HepG2 (cell line): Measurements from ENCODE around the gene DMKN. TPM values are rescaled to one million over a fixed set of nuclear protein-coding genes. Genes with fewer than 3 reads are reported as not detected.

Source experiments
- ATAC-seq: fragments of 200-7000 bp; cut with Tn5 transposase; 3 replicates; pipeline ENCODE4 v1.9.1; 2020; ENCODE audit warnings: mild to moderate bottlenecking, moderate library complexity
- BruUV-seq: library from RNA; stranded (reverse); fragments of 400-500 nt; replicated peaks from 2 replicates; lab custom pipeline; 2021; lab: Mats Ljungman, UMichigan
- CTCF ChIA-PET: fragments of 300-600 bp; formaldehyde crosslinking; extraction: SDS; loops from one replicate; lab custom pipeline; 2021; ENCODE audit warnings: low total read pairs, inconsistent platforms, low intra/inter-chr PET ratio; lab: Yijun Ruan, JAX
- POLR2A ChIA-PET: fragments of 350-600 bp; sonication (Branson Sonifier 250); formaldehyde crosslinking; loops from one replicate; lab custom pipeline; 2020; ENCODE audit warnings: antibody characterized with exemption, inconsistent platforms; lab: Yijun Ruan, JAX
- DNase-seq: peaks from one replicate; pipeline ENCODE4 v3.0.0-alpha.2; 2015; ENCODE audit warnings: low spot score
- FAIRE-seq: peaks from 3 replicates; lab custom pipeline; 2011; peaks lifted over from hg19 to GRCh38; lab: Jason Lieb, UNC
- H2AFZ ChIP-seq: one replicate; pipeline ENCODE4 v1.6.1; 2011; ENCODE audit warnings: low read length, inconsistent platforms
- H3K27ac ChIP-seq: fragments of 300-600 bp; 3 replicates; pipeline ENCODE4 v1.8.0; 2011; ENCODE audit warnings: mixed run types, mild to moderate bottlenecking, mixed read lengths, low read length, inconsistent platforms; ENCODE audit not compliant: insufficient read depth; ENCODE audit errors: extremely low read length
- H3K27me3 ChIP-seq, 2 experiments: fragments of 200-600 bp in 1 of 2; 2 replicates in 1 of 2; 3 replicates in 1 of 2; pipeline versions ENCODE4 v1.6.0 to v1.8.0; 2011; ENCODE audit warnings: low read length in 2 of 2, mild to moderate bottlenecking in 2 of 2, moderate library complexity in 2 of 2, inconsistent platforms in 1 of 2; ENCODE audit not compliant: insufficient read depth in 2 of 2, control insufficient read depth in 1 of 2
- H3K36me3 ChIP-seq, 2 experiments: fragments of 200-600 bp in 1 of 2; replicated peaks in 1 of 2; 2 replicates in 1 of 2; 3 replicates in 1 of 2; pipeline versions ENCODE4 v1.5.1 to v1.8.0; 2011; ENCODE audit warnings: low read length in 2 of 2, inconsistent platforms in 1 of 2; ENCODE audit not compliant: insufficient read depth in 2 of 2, control insufficient read depth in 1 of 2
- H3K4me1 ChIP-seq: 2 replicates; pipeline ENCODE4 v1.5.1; 2012; ENCODE audit warnings: low read length, inconsistent platforms; ENCODE audit not compliant: insufficient read depth
- H3K4me2 ChIP-seq: 2 replicates; pipeline ENCODE4 v1.6.0; 2011; ENCODE audit warnings: low read depth, low read length, inconsistent platforms
- H3K4me3 ChIP-seq, 3 experiments: fragments of 200-600 bp in 1 of 3; sonication (generic), shearing (Covaris generic) in 1 of 3; replicated peaks in 1 of 3; 2 replicates each; pipeline ENCODE4 v1.5.1; 2011 to 2016; ENCODE audit warnings: low read length in 3 of 3, inconsistent platforms in 2 of 3, low read depth in 2 of 3, mild to moderate bottlenecking in 2 of 3, control low read depth in 1 of 3, mixed read lengths in 1 of 3; ENCODE audit not compliant: insufficient read depth in 1 of 3
- H3K79me2 ChIP-seq: one replicate; pipeline ENCODE4 v1.6.1; 2011; ENCODE audit warnings: low read length, inconsistent platforms; ENCODE audit not compliant: insufficient read depth
- H3K9ac ChIP-seq: 2 replicates; pipeline ENCODE4 v1.6.0; 2011; ENCODE audit warnings: mild to moderate bottlenecking, low read depth, low read length, inconsistent platforms; ENCODE audit not compliant: insufficient read depth
- H3K9me3 ChIP-seq: 2 replicates; pipeline ENCODE4 v1.5.1; 2012; ENCODE audit warnings: mild to moderate bottlenecking, low read length
- H4K20me1 ChIP-seq: 2 replicates; pipeline ENCODE4 v1.6.0; 2011; ENCODE audit warnings: inconsistent platforms, mild to moderate bottlenecking, low read length, moderate library complexity; ENCODE audit not compliant: insufficient read depth
- ELF4 ChIP-seq: sonication (generic); formaldehyde crosslinking; IDR thresholded peaks from 2 replicates; pipeline ENCODE4 v1.5.0; 2020; ENCODE audit warnings: missing genetic modification reagents, mild to moderate bottlenecking, moderate library complexity, borderline replicate concordance
- GATA4 ChIP-seq: sonication (generic); IDR thresholded peaks from 2 replicates; pipeline ENCODE4 v1.6.1; 2016; ENCODE audit warnings: antibody characterized with exemption, low read depth, borderline replicate concordance
- GLI4 ChIP-seq: sonication (generic); formaldehyde crosslinking; IDR thresholded peaks from 2 replicates; pipeline ENCODE4 v1.5.1; 2020; ENCODE audit warnings: missing genetic modification reagents, mild to moderate bottlenecking, moderate library complexity, borderline replicate concordance
- MATR3 ChIP-seq: sonication (generic); formaldehyde crosslinking; IDR thresholded peaks from 2 replicates; pipeline ENCODE4 v1.4.0; 2020; ENCODE audit warnings: missing genetic modification reagents
- PAF1 ChIP-seq: IDR thresholded peaks from 2 replicates; pipeline ENCODE4 v1.6.1; 2016; ENCODE audit warnings: missing genetic modification reagents, missing compliant biosample characterization
- RFX5 ChIP-seq: IDR thresholded peaks from 2 replicates; pipeline ENCODE4 v1.6.1; 2011; ENCODE audit warnings: low read depth, low read length, improper control_type of control experiment
- SMARCE1 ChIP-seq: fragments of 450-650 bp; IDR thresholded peaks from 2 replicates; pipeline ENCODE4 v1.6.1; 2017; ENCODE audit warnings: borderline replicate concordance
- SUZ12 ChIP-seq: fragments of 150-350 bp; IDR thresholded peaks from 2 replicates; pipeline ENCODE4 v1.6.1; 2014; ENCODE audit warnings: low read depth, low read length
- THAP11 ChIP-seq: IDR thresholded peaks from 2 replicates; pipeline ENCODE4 v1.6.1; 2016; ENCODE audit warnings: missing biosample characterization, missing genetic modification reagents
- ZNF335 ChIP-seq: sonication (generic); formaldehyde crosslinking; IDR thresholded peaks from 2 replicates; pipeline ENCODE4 v1.4.0; 2020; ENCODE audit warnings: missing genetic modification reagents
- ZSCAN29 ChIP-seq: sonication (generic); formaldehyde crosslinking; conservative IDR thresholded peaks from 2 replicates; pipeline ENCODE4 v1.4.0; 2020; ENCODE audit warnings: mild to moderate bottlenecking, missing genetic modification reagents
- WGBS: methylation state at CpG from one replicate; pipeline ENCODE4 v1.1.6; 2017; ENCODE audit warnings: low lambda C conversion rate; 5-methylcytosine and 5-hydroxymethylcytosine counted together
- in situ Hi-C: cut with HindIII; loops from 2 replicates; pipeline ENCODE4 v1.10.0; 2017; ENCODE audit warnings: low pct_unique_long_range_greater_than_20kb; ENCODE audit not compliant: extremely low pct_ligation_motif_present
- intact Hi-C: fragments of 100-400 bp; cut with micrococcal nuclease; formaldehyde crosslinking; loops from one replicate; pipeline ENCODE4 v1.10.0; 2022; ENCODE audit not compliant: unreplicated experiment
- polyA plus RNA-seq, 8 experiments: library from polyadenylated mRNA; depleted of rRNA in 3 of 8; stranded (reverse) in 7 of 8; unstranded in 1 of 8; fragments of >200 nt; fragmentation: Illumina TruSeq in 4 of 8; extraction: Trizol in 4 of 8; gene quantifications; 2 replicates each; pipeline versions ENCODE4 v1.2.1 to v1.2.3, GENCODE V29; 2011 to 2016; ENCODE audit warnings: low read depth in 4 of 8, missing spikeins in 1 of 8, mixed read lengths in 1 of 8; ENCODE audit not compliant: insufficient read depth in 1 of 8
- total RNA-seq, 5 experiments: library from RNA; depleted of rRNA; stranded (reverse); fragments of >200 nt; fragmentation: Illumina TruSeq; extraction: Trizol; gene quantifications; 2 replicates each; pipeline ENCODE4 v1.2.3, GENCODE V29; 2016; ENCODE audit warnings: low read depth in 1 of 5
- TF ChIP-seq, protein P1 (sequence below): sonication (generic); formaldehyde crosslinking; IDR thresholded peaks from 2 replicates; pipeline ENCODE4 v1.9.0; 2021; ENCODE audit warnings: missing genetic modification reagents, borderline replicate concordance
- TF ChIP-seq, protein P2 (sequence below): IDR thresholded peaks from 2 replicates; pipeline ENCODE4 v1.6.1; 2016
- TF ChIP-seq, protein P3 (sequence below): sonication (generic); formaldehyde crosslinking; IDR thresholded peaks from 2 replicates; pipeline ENCODE4 v1.4.0; 2020; ENCODE audit warnings: missing genetic modification reagents
- TF ChIP-seq, protein P4 (sequence below): sonication (generic); formaldehyde crosslinking; IDR thresholded peaks from 2 replicates; pipeline ENCODE4 v1.4.0; 2020; ENCODE audit warnings: mild to moderate bottlenecking, missing genetic modification reagents

The DMKN gene
- total and polyA plus RNA-seq, 2 of the 13 experiments (the other 11 are each of a cell fraction or from before 2014, with no cell fraction given), result 50.8 to 57.1 TPM

DNA sequence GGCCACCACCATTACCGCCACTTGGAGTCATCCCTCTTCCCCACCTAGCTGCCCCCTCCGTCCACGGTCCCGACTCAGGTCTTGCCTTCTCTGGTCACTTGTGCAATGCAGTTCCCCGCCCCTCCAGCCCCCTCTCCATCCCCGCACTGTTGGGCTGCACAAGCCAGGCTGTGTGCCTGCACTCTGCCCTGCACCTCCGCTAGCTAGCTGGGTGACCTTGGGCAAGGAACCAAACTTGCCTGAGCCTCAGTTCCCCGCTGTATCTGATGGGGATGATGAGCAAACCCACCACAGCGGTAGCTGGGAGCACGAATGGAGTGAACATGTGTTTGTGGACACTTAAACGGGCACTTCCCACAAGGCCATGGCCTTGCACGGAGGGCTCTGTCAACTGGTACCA lies 26.4 kb upstream of the DMKN start (continued):
- TF ChIP-seq, protein P1, sequence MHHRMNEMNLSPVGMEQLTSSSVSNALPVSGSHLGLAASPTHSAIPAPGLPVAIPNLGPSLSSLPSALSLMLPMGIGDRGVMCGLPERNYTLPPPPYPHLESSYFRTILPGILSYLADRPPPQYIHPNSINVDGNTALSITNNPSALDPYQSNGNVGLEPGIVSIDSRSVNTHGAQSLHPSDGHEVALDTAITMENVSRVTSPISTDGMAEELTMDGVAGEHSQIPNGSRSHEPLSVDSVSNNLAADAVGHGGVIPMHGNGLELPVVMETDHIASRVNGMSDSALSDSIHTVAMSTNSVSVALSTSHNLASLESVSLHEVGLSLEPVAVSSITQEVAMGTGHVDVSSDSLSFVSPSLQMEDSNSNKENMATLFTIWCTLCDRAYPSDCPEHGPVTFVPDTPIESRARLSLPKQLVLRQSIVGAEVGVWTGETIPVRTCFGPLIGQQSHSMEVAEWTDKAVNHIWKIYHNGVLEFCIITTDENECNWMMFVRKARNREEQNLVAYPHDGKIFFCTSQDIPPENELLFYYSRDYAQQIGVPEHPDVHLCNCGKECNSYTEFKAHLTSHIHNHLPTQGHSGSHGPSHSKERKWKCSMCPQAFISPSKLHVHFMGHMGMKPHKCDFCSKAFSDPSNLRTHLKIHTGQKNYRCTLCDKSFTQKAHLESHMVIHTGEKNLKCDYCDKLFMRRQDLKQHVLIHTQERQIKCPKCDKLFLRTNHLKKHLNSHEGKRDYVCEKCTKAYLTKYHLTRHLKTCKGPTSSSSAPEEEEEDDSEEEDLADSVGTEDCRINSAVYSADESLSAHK (CRISPR knock-in tag), result no peak
- TF ChIP-seq ELF4 (CRISPR knock-in tag), result no peak

DNA sequence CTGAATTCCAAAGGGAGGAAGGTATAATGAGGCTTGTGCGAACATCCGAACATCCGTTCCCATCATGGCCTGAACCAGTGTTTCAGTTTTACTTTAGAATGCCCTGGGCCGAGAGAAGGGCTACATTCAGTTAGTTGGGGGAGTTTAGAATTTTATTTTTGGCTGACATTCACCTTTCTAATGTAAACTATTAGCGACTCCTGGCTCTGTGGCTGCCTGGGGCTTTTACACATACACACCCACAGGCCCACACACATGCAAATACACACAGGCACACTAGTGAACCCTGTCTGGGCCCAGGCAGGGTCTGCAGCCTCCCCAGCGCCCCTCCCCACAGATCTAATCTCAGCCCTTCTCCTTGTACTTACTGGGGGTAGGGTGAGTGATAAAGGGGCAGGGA lies 25.9 kb upstream of the DMKN start:
- TF ChIP-seq THAP11 (CRISPR knock-in tag) (no peak), GATA4 (no peak), PAF1 (CRISPR knock-in tag) (no peak), ZNF335 (CRISPR knock-in tag) (no peak), ZSCAN29 (no peak), RFX5 (no peak), GLI4 (CRISPR knock-in tag) (no peak), SMARCE1 (no peak), SUZ12 (no peak), MATR3 (CRISPR knock-in tag) (no peak)
- TF ChIP-seq, protein P2, sequence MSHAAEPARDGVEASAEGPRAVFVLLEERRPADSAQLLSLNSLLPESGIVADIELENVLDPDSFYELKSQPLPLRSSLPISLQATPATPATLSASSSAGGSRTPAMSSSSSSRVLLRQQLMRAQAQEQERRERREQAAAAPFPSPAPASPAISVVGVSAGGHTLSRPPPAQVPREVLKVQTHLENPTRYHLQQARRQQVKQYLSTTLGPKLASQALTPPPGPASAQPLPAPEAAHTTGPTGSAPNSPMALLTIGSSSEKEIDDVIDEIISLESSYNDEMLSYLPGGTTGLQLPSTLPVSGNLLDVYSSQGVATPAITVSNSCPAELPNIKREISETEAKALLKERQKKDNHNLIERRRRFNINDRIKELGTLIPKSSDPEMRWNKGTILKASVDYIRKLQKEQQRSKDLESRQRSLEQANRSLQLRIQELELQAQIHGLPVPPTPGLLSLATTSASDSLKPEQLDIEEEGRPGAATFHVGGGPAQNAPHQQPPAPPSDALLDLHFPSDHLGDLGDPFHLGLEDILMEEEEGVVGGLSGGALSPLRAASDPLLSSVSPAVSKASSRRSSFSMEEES (CRISPR knock-in tag), result no peak
- TF ChIP-seq, protein P3, sequence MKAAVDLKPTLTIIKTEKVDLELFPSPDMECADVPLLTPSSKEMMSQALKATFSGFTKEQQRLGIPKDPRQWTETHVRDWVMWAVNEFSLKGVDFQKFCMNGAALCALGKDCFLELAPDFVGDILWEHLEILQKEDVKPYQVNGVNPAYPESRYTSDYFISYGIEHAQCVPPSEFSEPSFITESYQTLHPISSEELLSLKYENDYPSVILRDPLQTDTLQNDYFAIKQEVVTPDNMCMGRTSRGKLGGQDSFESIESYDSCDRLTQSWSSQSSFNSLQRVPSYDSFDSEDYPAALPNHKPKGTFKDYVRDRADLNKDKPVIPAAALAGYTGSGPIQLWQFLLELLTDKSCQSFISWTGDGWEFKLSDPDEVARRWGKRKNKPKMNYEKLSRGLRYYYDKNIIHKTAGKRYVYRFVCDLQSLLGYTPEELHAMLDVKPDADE (CRISPR knock-in tag), result no peak
- TF ChIP-seq, protein P4, sequence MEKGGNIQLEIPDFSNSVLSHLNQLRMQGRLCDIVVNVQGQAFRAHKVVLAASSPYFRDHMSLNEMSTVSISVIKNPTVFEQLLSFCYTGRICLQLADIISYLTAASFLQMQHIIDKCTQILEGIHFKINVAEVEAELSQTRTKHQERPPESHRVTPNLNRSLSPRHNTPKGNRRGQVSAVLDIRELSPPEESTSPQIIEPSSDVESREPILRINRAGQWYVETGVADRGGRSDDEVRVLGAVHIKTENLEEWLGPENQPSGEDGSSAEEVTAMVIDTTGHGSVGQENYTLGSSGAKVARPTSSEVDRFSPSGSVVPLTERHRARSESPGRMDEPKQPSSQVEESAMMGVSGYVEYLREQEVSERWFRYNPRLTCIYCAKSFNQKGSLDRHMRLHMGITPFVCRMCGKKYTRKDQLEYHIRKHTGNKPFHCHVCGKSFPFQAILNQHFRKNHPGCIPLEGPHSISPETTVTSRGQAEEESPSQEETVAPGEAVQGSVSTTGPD (CRISPR knock-in tag), result no peak
- peaks cover 7% of the 10 kb centered on the region for H3K79me2 ChIP-seq
- FAIRE-seq (no peak), DNase-seq (no peak), ATAC-seq (no peak)
- in situ Hi-C loops (no loop called here), intact Hi-C loops (no loop called here)
- BruUV-seq, result no TSS peak
- no peak overlapping the region for H2AFZ ChIP-seq
- H3K9ac ChIP-seq, result no peak overlapping the region
- no peaks in the 10 kb centered on the region; a peak in 1 of 5 replicates for H3K36me3 ChIP-seq
- H3K4me1 ChIP-seq, result peaks cover 36% of the 10 kb centered on the region
- H3K4me2 ChIP-seq, result no peak overlapping the region
- no peaks in the 10 kb centered on the region for H4K20me1 ChIP-seq
- ChIA-PET CTCF (no interaction called here), POLR2A (interaction anchor here (0.8 kb wide), 1 partner anchor 26 kb away, joined by 5 read pairs; the partner anchor contains the start of gene DMKN)
- H3K27ac ChIP-seq, result no peak overlapping the region
- H3K9me3 ChIP-seq, result no peaks in the 10 kb centered on the region
- WGBS, result 87% methylated on average over 6 of the region's 6 CpGs
- H3K27me3 ChIP-seq, result no peaks in the 10 kb centered on the region
- no peak overlapping the region for H3K4me3 ChIP-seq
